ENCODE results near the gene PIK3R5.

PIK3R5 gene

GRCh38 chr17:8849311-8850041 is 116.0 kb downstream of the PIK3R5 start:
- DNase-seq, result no peak

DNA sequence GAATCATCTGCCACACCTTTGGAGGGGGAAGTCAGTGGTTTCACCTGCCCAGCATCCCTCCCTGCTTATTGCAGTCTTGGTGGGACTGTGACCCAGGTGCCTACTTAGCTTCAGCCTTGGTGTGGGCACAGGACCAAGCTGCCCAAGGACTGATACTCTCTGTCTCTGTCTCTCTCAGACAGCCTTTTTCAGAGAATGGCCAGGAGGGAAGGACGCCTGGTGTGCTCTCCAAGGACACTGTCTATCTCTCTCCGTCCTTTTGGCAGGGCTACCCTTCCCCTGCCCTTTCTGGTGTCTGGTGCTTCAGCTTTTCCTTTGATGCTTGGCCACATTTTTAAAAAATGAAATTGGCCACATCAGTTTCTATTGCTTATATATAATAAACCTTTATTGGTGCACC is 117.6 kb downstream of the PIK3R5 start:
- DNase-seq, result no peak

GRCh38 chr17:8846768-8847211 is 118.7 kb downstream of the PIK3R5 start:
- DNase-seq, result no peak

- no peak for DNase-seq
Observed at GRCh38 chr17:8844229-8845218, 121.0 kb downstream of the PIK3R5 start.

DNA sequence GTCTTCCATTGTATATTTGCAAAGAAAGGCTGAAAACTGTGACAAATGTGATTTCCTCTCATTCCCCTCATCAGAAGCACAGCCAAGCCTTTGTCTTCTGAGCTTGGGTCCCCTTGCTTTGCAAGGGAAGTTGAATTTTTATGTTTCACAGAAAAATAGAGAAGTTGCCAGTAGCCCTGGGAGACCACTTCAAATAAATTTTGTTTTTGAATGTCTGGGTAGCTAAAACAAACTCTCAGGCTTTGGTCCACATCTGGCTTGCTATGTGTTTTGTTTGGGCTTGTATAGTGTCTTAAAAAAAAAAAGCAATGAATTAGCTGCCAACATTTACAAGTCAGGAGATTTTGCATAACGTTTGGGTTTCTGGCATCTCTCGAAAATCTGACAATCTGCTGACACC is 122.2 kb downstream of the PIK3R5 start:
- DNase-seq, result no peak

DNA sequence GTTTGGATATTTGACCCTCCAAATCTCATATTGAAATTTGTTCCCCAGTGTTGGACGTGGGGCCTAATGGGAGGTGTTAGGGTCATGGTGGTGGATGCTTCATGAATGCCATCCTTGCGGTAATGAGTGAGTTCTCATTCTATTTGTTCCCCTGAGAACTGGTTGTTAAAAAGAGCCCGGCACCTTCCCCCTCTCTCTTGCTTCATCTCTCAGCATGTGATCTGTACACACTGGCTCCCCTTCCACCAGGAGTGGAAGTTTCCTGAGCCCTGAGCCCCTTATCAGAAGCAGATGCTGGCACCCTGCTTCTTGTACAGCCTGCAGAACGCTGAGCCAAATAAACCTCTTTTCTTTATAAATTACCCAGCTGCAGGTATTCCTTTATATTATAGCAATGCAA is 123.7 kb downstream of the PIK3R5 start:
- DNase-seq, result no peak

DNA sequence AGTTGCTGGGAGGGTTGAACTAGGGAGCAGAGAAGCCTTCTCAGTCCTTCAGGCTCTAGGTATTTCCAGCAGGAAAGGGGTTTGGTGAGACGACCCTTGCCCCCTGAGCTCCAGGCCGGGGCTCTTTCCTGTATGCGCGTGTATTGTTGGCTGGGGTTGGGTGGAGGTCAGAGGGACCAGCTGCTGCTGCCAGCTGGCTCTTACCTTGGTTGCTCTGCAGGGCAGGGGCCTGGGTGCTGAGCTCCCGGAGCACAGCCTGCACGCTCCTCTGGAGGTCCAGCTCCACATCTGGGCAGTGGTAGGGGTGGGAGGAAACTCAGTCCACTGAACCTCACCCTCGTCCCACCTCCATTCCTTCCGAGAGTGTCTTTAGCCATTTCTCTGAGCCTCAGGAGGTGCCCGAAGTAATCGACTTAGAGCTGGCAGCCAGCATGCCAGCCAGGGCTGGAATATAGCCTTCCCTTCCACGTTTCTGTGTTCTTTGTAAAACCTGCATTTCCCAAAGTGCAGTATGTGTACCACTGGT is 126.0 kb downstream of the PIK3R5 start:
- no peak for DNase-seq

DNA sequence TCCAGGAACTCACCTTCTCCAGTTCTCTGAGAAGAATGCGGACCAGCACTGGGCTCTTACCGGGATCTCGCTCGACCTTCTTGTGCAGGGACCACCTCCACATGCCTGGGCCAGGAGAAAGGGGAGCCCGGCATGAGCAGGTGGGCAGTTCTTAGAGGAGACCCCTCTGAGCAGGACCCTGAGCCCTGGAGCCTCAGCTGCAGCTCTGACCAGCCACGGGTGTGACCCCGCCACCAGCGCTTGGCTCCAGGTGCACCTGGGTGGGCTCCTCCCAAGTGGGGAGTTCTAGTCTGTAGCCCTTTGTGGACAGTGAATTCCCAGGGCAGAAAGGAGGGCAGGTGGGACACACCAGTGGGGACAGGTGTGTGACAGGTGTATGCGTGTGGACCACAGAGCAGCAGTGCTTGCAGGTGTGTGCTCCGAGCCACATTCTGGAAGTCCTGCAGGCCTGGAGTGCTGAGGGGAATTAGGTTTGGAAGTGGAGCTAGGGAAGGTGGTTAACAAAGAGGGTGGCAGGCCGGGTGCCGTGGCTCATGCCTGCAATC is 126.9 kb downstream of the PIK3R5 start:
- DNase-seq, result no peak

- no peak for DNase-seq
Observed at GRCh38 chr17:8837563-8838075, 127.9 kb downstream of the PIK3R5 start.

DNA sequence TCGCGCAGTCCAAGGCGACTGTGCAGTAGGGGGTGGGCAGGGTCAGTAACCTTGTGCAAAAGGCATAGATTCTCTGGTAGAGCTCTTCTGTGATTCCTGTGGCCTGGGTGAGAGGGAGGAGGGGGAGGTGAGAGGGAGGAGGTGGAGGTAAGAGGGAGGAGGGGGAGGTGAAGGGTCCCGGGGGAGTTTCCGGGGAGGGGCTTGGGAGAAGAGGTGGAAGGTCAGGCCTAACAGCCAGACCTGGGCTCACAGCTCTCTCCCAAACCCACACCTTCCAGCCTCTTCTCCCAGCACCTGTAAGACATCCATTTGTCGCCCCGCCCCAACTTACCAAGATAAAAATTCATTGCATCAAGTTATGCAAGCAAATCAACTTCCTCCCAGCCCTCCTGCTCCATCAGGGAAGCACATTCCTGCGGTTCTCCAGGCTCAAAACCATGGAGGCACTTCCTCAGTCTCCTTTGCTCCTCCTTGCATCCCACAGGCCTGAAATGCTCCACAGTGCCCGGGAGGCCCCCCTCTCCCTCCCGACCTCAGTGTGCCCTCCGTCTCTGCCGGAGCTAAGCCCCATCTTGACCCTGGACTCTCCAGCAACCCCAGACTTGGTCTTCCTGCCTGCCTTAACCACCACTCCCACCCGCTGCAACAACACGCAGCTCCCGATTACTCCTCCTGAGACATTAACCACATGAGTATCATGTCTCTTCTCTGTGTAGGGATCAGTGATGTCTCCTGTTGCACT is 128.5 kb downstream of the PIK3R5 start:
- DNase-seq, result no peak

DNA sequence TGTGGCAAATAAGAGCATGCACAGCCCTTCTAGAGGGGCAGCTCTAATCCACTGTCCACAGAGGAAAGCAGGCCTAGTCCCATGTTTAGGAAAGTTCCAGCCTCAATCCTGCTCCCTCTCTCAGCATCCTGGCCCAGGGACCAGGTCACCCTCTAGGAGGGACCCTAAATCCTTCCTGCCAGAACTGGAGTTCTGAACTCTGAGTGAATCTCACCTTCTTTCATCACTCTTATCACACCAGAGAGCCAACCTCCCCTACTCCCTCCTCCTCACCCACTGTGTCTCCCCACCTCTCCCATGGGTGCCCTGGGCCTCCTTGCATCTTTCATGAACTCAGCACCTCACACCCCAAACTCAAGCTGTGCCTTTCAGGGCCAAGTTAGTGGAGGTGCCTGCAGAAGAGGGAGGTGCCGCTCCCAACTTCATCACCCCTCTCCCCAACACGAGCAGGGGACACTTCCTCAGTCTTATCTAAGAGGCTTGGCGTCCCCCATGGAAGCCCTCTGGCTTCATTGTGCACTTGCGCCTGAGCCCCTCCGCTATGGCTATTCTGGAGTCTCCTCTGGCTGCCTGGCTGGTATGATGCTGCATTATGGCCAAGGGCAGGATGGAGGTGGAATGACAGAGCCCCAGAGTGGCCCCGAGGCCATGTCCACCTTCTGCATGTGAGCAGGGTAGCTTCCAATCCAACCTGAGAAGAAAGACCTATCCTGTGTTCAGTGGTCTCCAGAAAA is 129.7 kb downstream of the PIK3R5 start:
- no peak for DNase-seq

- no peak for DNase-seq
Observed at GRCh38 chr17:8835106-8835505, 130.4 kb downstream of the PIK3R5 start.

DNA sequence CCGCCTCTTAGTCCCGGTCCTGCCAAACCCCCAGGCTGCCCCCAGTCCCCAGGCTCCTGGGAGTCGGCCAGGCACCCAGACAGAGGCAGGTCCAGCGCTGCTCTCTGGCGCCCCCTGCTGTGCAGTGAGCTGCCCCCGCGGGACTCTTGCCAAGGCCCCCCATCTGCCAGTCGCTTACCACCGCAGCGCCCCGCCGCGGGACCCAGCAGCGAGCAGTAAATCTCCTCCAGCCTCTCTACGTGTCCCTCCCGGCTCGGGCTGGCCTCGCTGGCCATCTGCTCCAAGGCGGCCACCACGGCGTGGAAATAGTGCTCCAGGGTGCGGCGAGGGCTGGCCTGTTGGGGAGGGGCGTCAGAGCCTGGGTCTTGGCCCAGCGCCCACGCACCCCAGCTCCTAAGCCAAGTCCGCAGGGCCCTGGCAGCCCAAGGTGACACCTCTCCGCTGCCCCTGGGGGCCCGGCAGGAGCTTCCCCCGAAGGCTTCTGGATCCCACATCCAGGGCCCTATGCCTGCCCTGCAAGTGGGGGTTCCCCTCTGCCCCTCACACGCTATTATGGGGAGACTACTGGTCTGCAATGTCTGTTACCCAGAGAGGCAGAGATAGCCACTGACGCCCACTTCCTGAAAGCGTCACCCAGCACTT is 132.7 kb downstream of the PIK3R5 start:
- no peak for DNase-seq

- DNase-seq, result no peak
Observed at GRCh38 chr17:8831234-8831849, 134.2 kb downstream of the PIK3R5 start.

DNA sequence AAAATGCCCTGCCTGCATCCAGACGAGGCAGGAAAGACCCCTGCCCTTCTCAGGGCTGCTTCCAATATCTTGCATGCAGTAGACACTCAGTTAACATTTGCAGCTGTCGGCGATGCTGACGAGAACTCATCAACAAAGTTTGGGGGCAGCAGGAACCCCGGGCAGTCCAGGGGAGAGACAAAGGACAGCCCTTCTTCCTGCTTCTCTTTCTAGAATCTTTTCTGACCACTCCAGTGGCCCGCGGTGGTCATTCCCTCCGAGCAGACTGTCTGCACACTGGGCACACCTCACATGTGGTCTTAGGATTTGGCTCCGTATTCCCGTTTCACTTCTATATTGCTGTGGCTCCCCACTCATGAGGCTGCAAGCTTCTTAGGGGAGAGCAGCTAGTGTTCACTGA is 135.4 kb downstream of the PIK3R5 start:
- no peak for DNase-seq

- DNase-seq, result no peak
Observed at GRCh38 chr17:8829036-8829941, 136.2 kb downstream of the PIK3R5 start.
